Memory B cell (primary cell): ENCODE data around the gene RAD51.

Experiments
- ATAC-seq: fragments of 150-1000 bp; cut with Tn5 transposase; 2 replicates; pipeline ENCODE4 v1.10.0; 2021; ENCODE audit warnings: low read depth, mild to moderate bottlenecking, moderate library complexity
- DNase-seq, 2 donors: peaks; one replicate each; pipeline ENCODE4 v3.0.0; 2022; ENCODE audit warnings: low spot score in 2 of 2
- H3K27ac Mint-ChIP-seq: one replicate; pipeline ENCODE4 v1.8.0; 2022; ENCODE audit warnings: mild to moderate bottlenecking, moderate library complexity, mixed read lengths
- H3K27me3 Mint-ChIP-seq: one replicate; pipeline ENCODE4 v1.8.0; 2022; ENCODE audit warnings: mixed read lengths
- H3K36me3 Mint-ChIP-seq: one replicate; pipeline ENCODE4 v1.8.0; 2022; ENCODE audit warnings: mild to moderate bottlenecking, mixed read lengths
- H3K4me1 Mint-ChIP-seq: one replicate; pipeline ENCODE4 v1.8.0; 2022; ENCODE audit warnings: mixed read lengths
- H3K4me3 Mint-ChIP-seq: one replicate; pipeline ENCODE4 v1.8.0; 2022; ENCODE audit warnings: mild to moderate bottlenecking, moderate library complexity, mixed read lengths
- H3K9me3 Mint-ChIP-seq: one replicate; pipeline ENCODE4 v1.8.0; 2022; ENCODE audit warnings: mixed read lengths

Gene RAD51

GRCh38 chr15:40762919-40763800 lies 68.2 kb downstream of the RAD51 start:
- DNase-seq, result no peak
- peak; percentile 22 for ATAC-seq
- no peaks in the 10 kb centered on the region for H3K36me3 Mint-ChIP-seq
- H3K27me3 Mint-ChIP-seq, result no peaks in the 10 kb centered on the region
- no peak overlapping the region for H3K27ac Mint-ChIP-seq
- H3K4me3 Mint-ChIP-seq, result peak overlapping the region; percentile 83
- peaks cover 15% of the 10 kb centered on the region for H3K4me1 Mint-ChIP-seq
- no peaks in the 10 kb centered on the region for H3K9me3 Mint-ChIP-seq

- peaks cover 23% of the 10 kb centered on the region for H3K4me1 Mint-ChIP-seq
- no peaks in the 10 kb centered on the region for H3K36me3 Mint-ChIP-seq
- no peaks in the 10 kb centered on the region for H3K9me3 Mint-ChIP-seq
- peak within 1 kb of the TSS; percentile 35 for H3K27ac Mint-ChIP-seq
- DNase-seq (peak; percentile 41 to 54), ATAC-seq (peak; percentile 75)
- no peaks in the 10 kb centered on the region for H3K27me3 Mint-ChIP-seq
- H3K4me3 Mint-ChIP-seq, result peak within 1 kb of the TSS; percentile 83
Observed at GRCh38 chr15:40763801-40764628, 69.0 kb downstream of the RAD51 start, which contains the start of gene GCHFR. Gene GCHFR (plus strand): TSS chr15:40764068. CDS start chr15:40764181, 113 bp downstream.

- Mint-ChIP-seq H3K4me1 (peaks cover 28% of the 10 kb centered on the region), H3K36me3 (no peaks in the 10 kb centered on the region), H3K4me3 (peak overlapping the region; percentile 83), H3K27me3 (no peaks in the 10 kb centered on the region), H3K9me3 (no peaks in the 10 kb centered on the region), H3K27ac (peak overlapping the region; percentile 35)
- DNase-seq (no peak), ATAC-seq (no peak)
Observed at GRCh38 chr15:40764629-40765103, 69.7 kb downstream of the RAD51 start.

GRCh38 chr15:40766194-40766815 lies 71.3 kb downstream of the RAD51 start:
- ATAC-seq (no peak), DNase-seq (no peak)
- Mint-ChIP-seq H3K4me1 (peaks cover 34% of the 10 kb centered on the region), H3K36me3 (peaks cover 2% of the 10 kb centered on the region), H3K27ac (no peak overlapping the region), H3K4me3 (no peak overlapping the region), H3K9me3 (no peaks in the 10 kb centered on the region), H3K27me3 (no peaks in the 10 kb centered on the region)

GRCh38 chr15:40766906-40767837 lies 72.2 kb downstream of the RAD51 start:
- Mint-ChIP-seq H3K27ac (no peak overlapping the region), H3K9me3 (no peaks in the 10 kb centered on the region), H3K36me3 (peaks cover 2% of the 10 kb centered on the region), H3K27me3 (no peaks in the 10 kb centered on the region), H3K4me3 (no peak overlapping the region), H3K4me1 (peaks cover 34% of the 10 kb centered on the region)
- no peak for DNase-seq
- no peak for ATAC-seq

- no peak for ATAC-seq
- peaks cover 3% of the 10 kb centered on the region for H3K36me3 Mint-ChIP-seq
- no peaks in the 10 kb centered on the region for H3K27me3 Mint-ChIP-seq
- no peaks in the 10 kb centered on the region for H3K9me3 Mint-ChIP-seq
- no peak overlapping the region for H3K4me3 Mint-ChIP-seq
- peaks cover 36% of the 10 kb centered on the region for H3K4me1 Mint-ChIP-seq
- no peak overlapping the region for H3K27ac Mint-ChIP-seq
- no peak for DNase-seq
Observed at GRCh38 chr15:40767838-40768500, 73.0 kb downstream of the RAD51 start.

GRCh38 chr15:40768521-40769273 lies 73.7 kb downstream of the RAD51 start:
- Mint-ChIP-seq H3K27me3 (no peaks in the 10 kb centered on the region), H3K4me1 (peaks cover 36% of the 10 kb centered on the region), H3K4me3 (peak overlapping the region; percentile 60), H3K9me3 (no peaks in the 10 kb centered on the region), H3K36me3 (peaks cover 3% of the 10 kb centered on the region), H3K27ac (peak overlapping the region; percentile 82)
- ATAC-seq, result peak; percentile 18
- DNase-seq, result peak in 1 of 2 donors; percentile 44

- Mint-ChIP-seq H3K9me3 (no peaks in the 10 kb centered on the region), H3K36me3 (peaks cover 6% of the 10 kb centered on the region), H3K27ac (peak within 1 kb of the TSS; percentile 82), H3K27me3 (no peaks in the 10 kb centered on the region), H3K4me3 (peak within 1 kb of the TSS; percentile 60), H3K4me1 (peaks cover 35% of the 10 kb centered on the region)
- DNase-seq (peak; percentile 59 to 61), ATAC-seq (peak; percentile 75)
Observed at GRCh38 chr15:40769274-40770146, 74.5 kb downstream of the RAD51 start, which contains the start of gene C15orf62. Gene C15orf62 (plus strand): TSS chr15:40769980. CDS start chr15:40770496, 516 bp downstream.

- H3K27me3 Mint-ChIP-seq, result no peaks in the 10 kb centered on the region
- peak overlapping the region; percentile 82 for H3K27ac Mint-ChIP-seq
- peak in 1 of 2 donors; percentile 24 for DNase-seq
- H3K4me3 Mint-ChIP-seq, result peak overlapping the region; percentile 60
- no peak for ATAC-seq
- no peaks in the 10 kb centered on the region for H3K9me3 Mint-ChIP-seq
- peaks cover 11% of the 10 kb centered on the region for H3K36me3 Mint-ChIP-seq
- peaks cover 29% of the 10 kb centered on the region for H3K4me1 Mint-ChIP-seq
Observed at GRCh38 chr15:40770147-40770721, 75.3 kb downstream of the RAD51 start.

- DNase-seq (no peak), ATAC-seq (no peak)
- no peaks in the 10 kb centered on the region for H3K27me3 Mint-ChIP-seq
- peak overlapping the region; percentile 78 for H3K27ac Mint-ChIP-seq
- peaks cover 21% of the 10 kb centered on the region for H3K4me1 Mint-ChIP-seq
- H3K4me3 Mint-ChIP-seq, result no peak overlapping the region
- peaks cover 11% of the 10 kb centered on the region for H3K36me3 Mint-ChIP-seq
- no peaks in the 10 kb centered on the region for H3K9me3 Mint-ChIP-seq
Observed at GRCh38 chr15:40771242-40771641, 76.3 kb downstream of the RAD51 start.

- Mint-ChIP-seq H3K27ac (no peak overlapping the region), H3K36me3 (peaks cover 18% of the 10 kb centered on the region)
Observed at GRCh38 chr15:40772014-40772413, 77.0 kb downstream of the RAD51 start.

More at GRCh38 chr15:40772014-40772413, 77.0 kb downstream of the RAD51 start:
- Mint-ChIP-seq H3K4me1 (peaks cover 21% of the 10 kb centered on the region), H3K27me3 (no peaks in the 10 kb centered on the region), H3K4me3 (no peak overlapping the region), H3K9me3 (no peaks in the 10 kb centered on the region)
- no peak for DNase-seq
- no peak for ATAC-seq
